IMR-90 (cell line): ENCODE results near the gene VPS33A.

Experiments
- MAZ ChIP-seq: IDR thresholded peaks from 2 replicates; pipeline ENCODE4 v1.6.1; 2012; ENCODE audit warnings: low read depth, mild to moderate bottlenecking, low read length, improper control_type of control experiment, moderate library complexity, borderline replicate concordance
- RAD21 ChIP-seq: IDR thresholded peaks from 2 replicates; pipeline ENCODE4 v1.6.1; 2012; ENCODE audit warnings: low read length, improper control_type of control experiment
- SMC3 ChIP-seq: fragments of 150-350 bp; IDR thresholded peaks from 2 replicates; pipeline ENCODE4 v1.6.1; 2016; ENCODE audit warnings: low read depth, mild to moderate bottlenecking, antibody characterized with exemption, low read length, moderate library complexity
- TF ChIP-seq, protein P1 (sequence below): conservative IDR thresholded peaks from 2 replicates; pipeline ENCODE4 v1.5.1; 2012; ENCODE audit warnings: mild to moderate bottlenecking, low read depth, low read length, improper control_type of control experiment

DNA sequence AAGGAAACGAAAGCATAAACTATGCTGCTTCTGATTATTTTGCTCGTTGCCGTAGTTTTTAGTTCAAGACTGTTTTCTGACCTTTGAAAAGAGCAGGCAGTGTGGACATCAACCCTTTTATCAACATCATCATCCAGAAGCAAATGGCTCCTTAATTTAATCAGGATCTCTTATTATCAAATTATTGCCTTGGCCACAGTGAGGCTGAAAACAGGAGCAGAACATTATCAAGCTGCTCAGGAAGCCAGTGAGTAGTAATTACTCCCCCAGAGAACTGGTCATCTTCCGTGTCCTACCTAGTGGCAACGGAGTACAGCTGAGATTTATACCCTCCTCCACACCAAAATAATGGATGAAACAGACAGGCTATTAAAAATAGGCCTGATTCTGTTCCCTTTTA lies 38.2 kb downstream of the VPS33A start:
- TF ChIP-seq, protein P1, sequence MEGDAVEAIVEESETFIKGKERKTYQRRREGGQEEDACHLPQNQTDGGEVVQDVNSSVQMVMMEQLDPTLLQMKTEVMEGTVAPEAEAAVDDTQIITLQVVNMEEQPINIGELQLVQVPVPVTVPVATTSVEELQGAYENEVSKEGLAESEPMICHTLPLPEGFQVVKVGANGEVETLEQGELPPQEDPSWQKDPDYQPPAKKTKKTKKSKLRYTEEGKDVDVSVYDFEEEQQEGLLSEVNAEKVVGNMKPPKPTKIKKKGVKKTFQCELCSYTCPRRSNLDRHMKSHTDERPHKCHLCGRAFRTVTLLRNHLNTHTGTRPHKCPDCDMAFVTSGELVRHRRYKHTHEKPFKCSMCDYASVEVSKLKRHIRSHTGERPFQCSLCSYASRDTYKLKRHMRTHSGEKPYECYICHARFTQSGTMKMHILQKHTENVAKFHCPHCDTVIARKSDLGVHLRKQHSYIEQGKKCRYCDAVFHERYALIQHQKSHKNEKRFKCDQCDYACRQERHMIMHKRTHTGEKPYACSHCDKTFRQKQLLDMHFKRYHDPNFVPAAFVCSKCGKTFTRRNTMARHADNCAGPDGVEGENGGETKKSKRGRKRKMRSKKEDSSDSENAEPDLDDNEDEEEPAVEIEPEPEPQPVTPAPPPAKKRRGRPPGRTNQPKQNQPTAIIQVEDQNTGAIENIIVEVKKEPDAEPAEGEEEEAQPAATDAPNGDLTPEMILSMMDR: no peak
- TF ChIP-seq MAZ (no peak), SMC3 (no peak), RAD21 (no peak)
